Measurements from ENCODE around the gene MAB21L2. TPM values are rescaled to one million over a fixed set of nuclear protein-coding genes. Genes with fewer than 3 reads are reported as not detected.

The MAB21L2 gene
- total RNA-seq, 1 donor from 2014 or later = not detected

- Histone ChIP-seq H3K27ac (no peak overlapping the region), H3K4me1 (no peaks in the 10 kb centered on the region), H3K27me3 (ENCODE audit: low read depth) (no peaks in the 10 kb centered on the region), H3K36me3 (no peaks in the 10 kb centered on the region), H3K9me3 (no peaks in the 10 kb centered on the region), H3K4me3 (peak overlapping the region; percentile 41)
- TF ChIP-seq, protein P1, sequence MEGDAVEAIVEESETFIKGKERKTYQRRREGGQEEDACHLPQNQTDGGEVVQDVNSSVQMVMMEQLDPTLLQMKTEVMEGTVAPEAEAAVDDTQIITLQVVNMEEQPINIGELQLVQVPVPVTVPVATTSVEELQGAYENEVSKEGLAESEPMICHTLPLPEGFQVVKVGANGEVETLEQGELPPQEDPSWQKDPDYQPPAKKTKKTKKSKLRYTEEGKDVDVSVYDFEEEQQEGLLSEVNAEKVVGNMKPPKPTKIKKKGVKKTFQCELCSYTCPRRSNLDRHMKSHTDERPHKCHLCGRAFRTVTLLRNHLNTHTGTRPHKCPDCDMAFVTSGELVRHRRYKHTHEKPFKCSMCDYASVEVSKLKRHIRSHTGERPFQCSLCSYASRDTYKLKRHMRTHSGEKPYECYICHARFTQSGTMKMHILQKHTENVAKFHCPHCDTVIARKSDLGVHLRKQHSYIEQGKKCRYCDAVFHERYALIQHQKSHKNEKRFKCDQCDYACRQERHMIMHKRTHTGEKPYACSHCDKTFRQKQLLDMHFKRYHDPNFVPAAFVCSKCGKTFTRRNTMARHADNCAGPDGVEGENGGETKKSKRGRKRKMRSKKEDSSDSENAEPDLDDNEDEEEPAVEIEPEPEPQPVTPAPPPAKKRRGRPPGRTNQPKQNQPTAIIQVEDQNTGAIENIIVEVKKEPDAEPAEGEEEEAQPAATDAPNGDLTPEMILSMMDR (IDR thresholded peaks at IDR 0.05) = no peak
- ATAC-seq (no peak), DNase-seq (no peak)
- intact Hi-C loops (cut with DNase I) = no loop called here
Measured at GRCh38 chr4:150578745-150579501, 3.0 kb upstream of the MAB21L2 start.

- no peak for DNase-seq
- TF ChIP-seq, protein P1 (IDR thresholded peaks at IDR 0.05) = no peak
- no peak overlapping the region for H3K27ac ChIP-seq
Measured at GRCh38 chr4:150579551-150580234, 2.3 kb upstream of the MAB21L2 start.

GRCh38 chr4:150580306-150580705, 1.6 kb upstream of the MAB21L2 start:
- no peak overlapping the region for H3K27ac ChIP-seq
- H3K36me3 ChIP-seq = no peaks in the 10 kb centered on the region
- TF ChIP-seq, protein P1 (IDR thresholded peaks at IDR 0.05) = no peak
- H3K27me3 ChIP-seq (ENCODE audit: low read depth) = no peaks in the 10 kb centered on the region
- peak overlapping the region; percentile 41 for H3K4me3 ChIP-seq
- no peaks in the 10 kb centered on the region for H3K4me1 ChIP-seq
- ATAC-seq (no peak), DNase-seq (no peak)
- no peaks in the 10 kb centered on the region for H3K9me3 ChIP-seq
- intact Hi-C loops (cut with DNase I) = no loop called here

More at GRCh38 chr4:150579551-150580234, 2.3 kb upstream of the MAB21L2 start:
- no peaks in the 10 kb centered on the region for H3K9me3 ChIP-seq
- H3K36me3 ChIP-seq = no peaks in the 10 kb centered on the region
- ATAC-seq = peak in 1 of 2 donors; percentile 47
- intact Hi-C loops (cut with DNase I) = no loop called here
- H3K4me3 ChIP-seq = peak overlapping the region; percentile 41
- H3K27me3 ChIP-seq (ENCODE audit: low read depth) = no peaks in the 10 kb centered on the region
- no peaks in the 10 kb centered on the region for H3K4me1 ChIP-seq

DNA sequence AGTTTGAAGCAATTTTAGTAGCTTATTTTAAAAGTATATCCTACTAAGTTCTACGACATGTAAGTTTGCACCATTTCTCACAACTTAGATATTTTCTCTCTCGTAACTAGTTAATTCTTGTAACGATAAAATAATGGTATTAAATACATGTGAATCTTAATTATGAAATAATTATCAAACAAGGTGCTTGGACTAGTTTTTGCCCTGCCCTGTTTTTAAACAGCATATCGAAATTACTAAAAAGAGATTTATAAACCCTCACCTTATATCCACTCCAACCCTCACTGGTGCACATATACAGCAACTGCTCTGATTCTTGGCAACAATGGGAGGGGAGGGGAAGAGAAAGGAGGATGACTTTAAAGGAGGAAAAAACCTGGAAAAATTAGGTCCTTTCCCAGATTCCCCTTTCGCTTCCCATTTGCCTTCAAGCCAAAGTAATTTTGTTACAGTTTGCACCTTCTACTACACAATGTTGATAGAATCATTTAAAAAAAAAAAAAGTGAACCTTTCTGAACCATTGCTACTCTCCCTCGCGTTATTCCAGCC, 820 bp upstream of the MAB21L2 start:
- Histone ChIP-seq H3K9me3 (no peaks in the 10 kb centered on the region), H3K4me1 (no peaks in the 10 kb centered on the region), H3K27ac (no peak overlapping the region), H3K36me3 (no peaks in the 10 kb centered on the region), H3K4me3 (no peak overlapping the region), H3K27me3 (ENCODE audit: low read depth) (no peaks in the 10 kb centered on the region)
- DNase-seq (no peak), ATAC-seq (no peak)
- intact Hi-C loops (cut with DNase I) = no loop called here
- TF ChIP-seq, protein P1 (IDR thresholded peaks at IDR 0.05) = no peak

GRCh38 chr4:150581641-150582051, 305 bp upstream of the MAB21L2 start:
- Histone ChIP-seq H3K36me3 (no peaks in the 10 kb centered on the region), H3K4me3 (no peak overlapping the region), H3K27me3 (ENCODE audit: low read depth) (no peaks in the 10 kb centered on the region), H3K27ac (no peak overlapping the region), H3K9me3 (no peaks in the 10 kb centered on the region), H3K4me1 (no peaks in the 10 kb centered on the region)
- TF ChIP-seq, protein P1 (IDR thresholded peaks at IDR 0.05) = no peak
- ATAC-seq (no peak), DNase-seq (no peak)
- intact Hi-C loops (cut with DNase I) = no loop called here
